ENCODE data around the gene TPSAB1.
"Not testable (repeated sequence)": the region's sequence is repeated elsewhere in the genome, so short reads cannot be mapped to it uniquely, and the experiment has no call there.

TPSAB1 gene

GRCh38 chr16:1240436-1240835 lies at the start of gene TPSAB1:
Gene TPSAB1 (plus strand): TSS chr16:1240705. CDS start chr16:1240939, 234 bp downstream.
- not testable (repeated sequence) for DNase-seq

GRCh38 chr16:1190789-1191188 lies 49.7 kb upstream of the TPSAB1 start:
- DNase-seq: not testable (repeated sequence)

- DNase-seq: no peak
These were observed 48.0 kb upstream of the TPSAB1 start for GRCh38 chr16:1192384-1193073.

- DNase-seq: no peak
These were observed 47.2 kb upstream of the TPSAB1 start for GRCh38 chr16:1193143-1193824.

GRCh38 chr16:1193825-1194581 lies 46.5 kb upstream of the TPSAB1 start:
- no peak for DNase-seq

GRCh38 chr16:1194665-1195392 lies 45.7 kb upstream of the TPSAB1 start:
- peak; percentile 29 for DNase-seq

GRCh38 chr16:1195393-1195666 lies 45.2 kb upstream of the TPSAB1 start:
- no peak for DNase-seq

GRCh38 chr16:1196494-1196893 lies 44.0 kb upstream of the TPSAB1 start:
- no peak for DNase-seq

GRCh38 chr16:1197237-1197866 lies 43.2 kb upstream of the TPSAB1 start:
- no peak for DNase-seq

GRCh38 chr16:1198194-1198593 lies 42.3 kb upstream of the TPSAB1 start:
- no peak for DNase-seq

GRCh38 chr16:1198671-1199346 lies 41.7 kb upstream of the TPSAB1 start:
- not testable (repeated sequence) for DNase-seq

GRCh38 chr16:1199347-1200013 lies 41.0 kb upstream of the TPSAB1 start:
- no peak for DNase-seq

GRCh38 chr16:1200014-1200627 lies 40.4 kb upstream of the TPSAB1 start:
- no peak for DNase-seq

GRCh38 chr16:1201444-1201843 lies 39.1 kb upstream of the TPSAB1 start:
- no peak for DNase-seq

- DNase-seq: no peak
These were observed 38.2 kb upstream of the TPSAB1 start for GRCh38 chr16:1202274-1202673.

- no peak for DNase-seq
These were observed 35.6 kb upstream of the TPSAB1 start for GRCh38 chr16:1204933-1205332.

- DNase-seq: no peak
These were observed 34.2 kb upstream of the TPSAB1 start for GRCh38 chr16:1206326-1206725.

GRCh38 chr16:1206786-1207185 lies 33.7 kb upstream of the TPSAB1 start:
- no peak for DNase-seq

- DNase-seq: no peak
These were observed 32.2 kb upstream of the TPSAB1 start for GRCh38 chr16:1208239-1208830.

- DNase-seq: no peak
These were observed 31.4 kb upstream of the TPSAB1 start for GRCh38 chr16:1209081-1209480.

GRCh38 chr16:1210461-1210860 lies 30.0 kb upstream of the TPSAB1 start:
- no peak for DNase-seq

Measured in activated CD8-positive, alpha-beta memory T cell treated with anti-CD3 and anti-CD28 coated beads, Interleukin-2, amount 50 U/mL, for 4 hours (primary cell).